ENCODE results near the gene C11orf42. TPM values are rescaled to one million over a fixed set of nuclear protein-coding genes. Genes with fewer than 3 reads are reported as not detected.

C11orf42 gene
- total RNA-seq, 1 donor from 2014 or later, result not detected

DNA sequence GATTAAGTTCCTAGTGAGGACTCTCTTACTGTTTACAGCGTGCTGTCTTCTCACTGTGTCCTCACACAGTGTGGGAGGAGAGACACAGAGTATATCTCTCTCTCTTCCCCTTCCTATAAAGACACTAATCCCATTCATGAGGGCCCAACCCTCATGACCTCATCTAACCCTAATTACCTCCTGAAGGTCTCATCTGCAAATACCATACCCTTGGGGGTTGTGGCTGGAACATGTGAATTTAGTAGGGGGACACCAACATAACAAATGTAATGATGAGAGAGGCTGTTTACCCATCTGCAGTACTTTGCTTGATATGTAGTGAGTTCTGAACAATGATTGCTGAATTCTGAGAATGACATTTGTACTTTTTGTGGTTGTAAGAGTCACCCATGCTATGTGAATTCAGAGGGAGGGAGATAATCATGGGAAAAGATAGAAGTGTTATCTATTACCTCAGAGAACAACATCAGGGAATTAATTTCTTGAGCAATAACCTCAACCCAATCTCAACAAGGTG lies 11.2 kb upstream of the C11orf42 start:
- H3K36me3 Mint-ChIP-seq (ENCODE audit: unreplicated experiment), result no peaks in the 10 kb centered on the region
- TF ChIP-seq, protein P1, sequence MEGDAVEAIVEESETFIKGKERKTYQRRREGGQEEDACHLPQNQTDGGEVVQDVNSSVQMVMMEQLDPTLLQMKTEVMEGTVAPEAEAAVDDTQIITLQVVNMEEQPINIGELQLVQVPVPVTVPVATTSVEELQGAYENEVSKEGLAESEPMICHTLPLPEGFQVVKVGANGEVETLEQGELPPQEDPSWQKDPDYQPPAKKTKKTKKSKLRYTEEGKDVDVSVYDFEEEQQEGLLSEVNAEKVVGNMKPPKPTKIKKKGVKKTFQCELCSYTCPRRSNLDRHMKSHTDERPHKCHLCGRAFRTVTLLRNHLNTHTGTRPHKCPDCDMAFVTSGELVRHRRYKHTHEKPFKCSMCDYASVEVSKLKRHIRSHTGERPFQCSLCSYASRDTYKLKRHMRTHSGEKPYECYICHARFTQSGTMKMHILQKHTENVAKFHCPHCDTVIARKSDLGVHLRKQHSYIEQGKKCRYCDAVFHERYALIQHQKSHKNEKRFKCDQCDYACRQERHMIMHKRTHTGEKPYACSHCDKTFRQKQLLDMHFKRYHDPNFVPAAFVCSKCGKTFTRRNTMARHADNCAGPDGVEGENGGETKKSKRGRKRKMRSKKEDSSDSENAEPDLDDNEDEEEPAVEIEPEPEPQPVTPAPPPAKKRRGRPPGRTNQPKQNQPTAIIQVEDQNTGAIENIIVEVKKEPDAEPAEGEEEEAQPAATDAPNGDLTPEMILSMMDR (IDR thresholded peaks at IDR 0.05; ENCODE audit: partially characterized antibody, unreplicated experiment), result no peak
- H3K27ac Mint-ChIP-seq (ENCODE audit: unreplicated experiment), result no peak overlapping the region
- DNase-seq, result no peak
- no peak overlapping the region for H3K4me3 Mint-ChIP-seq (ENCODE audit: unreplicated experiment)
- peaks cover 2% of the 10 kb centered on the region for H3K9me3 Mint-ChIP-seq (ENCODE audit: unreplicated experiment)
- no peaks in the 10 kb centered on the region for H3K4me1 Mint-ChIP-seq (ENCODE audit: low read depth, unreplicated experiment)
- H3K27me3 Mint-ChIP-seq (ENCODE audit: unreplicated experiment), result no peaks in the 10 kb centered on the region

DNA sequence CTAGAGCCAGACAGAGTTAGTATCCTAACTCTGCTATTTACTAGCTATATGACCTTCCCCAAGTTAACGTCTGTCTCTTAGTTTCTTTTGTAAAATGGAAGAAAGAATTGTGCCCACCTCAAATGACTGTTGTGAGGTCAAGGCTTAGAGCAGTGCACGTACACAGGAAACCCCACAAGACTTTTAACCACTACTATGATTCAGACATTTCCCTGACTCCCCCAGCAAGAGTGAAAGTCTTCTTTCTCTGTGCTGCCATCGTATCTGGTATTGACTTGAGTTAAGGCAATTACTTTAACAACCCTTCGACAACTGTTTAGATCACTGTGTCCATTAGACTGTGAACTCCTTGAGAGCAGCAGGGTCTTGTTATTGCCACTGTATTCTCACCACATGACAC lies 9.0 kb upstream of the C11orf42 start:
- no peak for DNase-seq
- TF ChIP-seq, protein P1 (IDR thresholded peaks at IDR 0.05; ENCODE audit: partially characterized antibody, unreplicated experiment), result no peak

DNA sequence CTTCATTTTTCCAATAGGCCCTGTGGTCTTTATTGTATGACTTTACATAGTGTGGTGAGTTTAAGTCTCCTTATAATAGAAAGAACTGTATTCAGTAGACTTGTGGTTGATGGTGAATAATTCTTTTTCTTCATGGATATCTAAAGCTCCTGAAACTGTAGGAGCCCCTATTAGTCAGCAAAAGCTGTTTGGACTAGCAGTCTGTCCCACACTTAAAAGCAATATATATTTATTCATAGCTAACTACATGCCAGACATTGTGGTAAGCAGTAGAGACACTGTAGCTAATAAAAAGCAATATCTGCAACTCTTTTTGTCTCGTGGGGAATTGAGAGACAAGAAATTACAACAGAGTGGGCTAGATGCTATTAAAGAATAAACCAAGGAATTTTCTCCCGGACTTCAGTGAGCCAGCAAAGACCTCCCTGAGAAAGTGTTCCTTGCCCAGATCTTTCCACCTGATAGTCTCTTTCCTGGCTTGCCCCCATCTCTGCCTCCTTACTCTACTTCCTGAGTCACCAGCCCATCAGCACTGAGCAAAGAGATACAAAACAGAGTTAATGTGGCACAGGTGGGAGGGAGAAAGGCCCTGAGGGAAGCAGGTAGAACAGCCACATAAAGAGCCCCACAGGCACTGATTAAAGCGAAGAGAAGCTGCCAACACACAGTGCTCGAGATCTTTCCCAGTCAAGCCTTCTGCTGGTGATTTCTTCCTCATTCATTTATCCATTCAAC lies 7.7 kb upstream of the C11orf42 start:
- TF ChIP-seq, protein P1 (IDR thresholded peaks at IDR 0.05; ENCODE audit: partially characterized antibody, unreplicated experiment), result no peak
- Mint-ChIP-seq H3K4me3 (ENCODE audit: unreplicated experiment) (no peak overlapping the region), H3K27ac (ENCODE audit: unreplicated experiment) (no peak overlapping the region), H3K27me3 (ENCODE audit: unreplicated experiment) (no peaks in the 10 kb centered on the region), H3K9me3 (ENCODE audit: unreplicated experiment) (peaks cover 2% of the 10 kb centered on the region), H3K4me1 (ENCODE audit: low read depth, unreplicated experiment) (no peaks in the 10 kb centered on the region), H3K36me3 (ENCODE audit: unreplicated experiment) (no peaks in the 10 kb centered on the region)
- no peak for DNase-seq

More for the DNA sequence above, 9.0 kb upstream of the C11orf42 start:
- Mint-ChIP-seq H3K27me3 (ENCODE audit: unreplicated experiment) (no peaks in the 10 kb centered on the region), H3K36me3 (ENCODE audit: unreplicated experiment) (no peaks in the 10 kb centered on the region), H3K27ac (ENCODE audit: unreplicated experiment) (no peak overlapping the region), H3K4me3 (ENCODE audit: unreplicated experiment) (no peak overlapping the region), H3K4me1 (ENCODE audit: low read depth, unreplicated experiment) (no peaks in the 10 kb centered on the region), H3K9me3 (ENCODE audit: unreplicated experiment) (peaks cover 2% of the 10 kb centered on the region)

DNA sequence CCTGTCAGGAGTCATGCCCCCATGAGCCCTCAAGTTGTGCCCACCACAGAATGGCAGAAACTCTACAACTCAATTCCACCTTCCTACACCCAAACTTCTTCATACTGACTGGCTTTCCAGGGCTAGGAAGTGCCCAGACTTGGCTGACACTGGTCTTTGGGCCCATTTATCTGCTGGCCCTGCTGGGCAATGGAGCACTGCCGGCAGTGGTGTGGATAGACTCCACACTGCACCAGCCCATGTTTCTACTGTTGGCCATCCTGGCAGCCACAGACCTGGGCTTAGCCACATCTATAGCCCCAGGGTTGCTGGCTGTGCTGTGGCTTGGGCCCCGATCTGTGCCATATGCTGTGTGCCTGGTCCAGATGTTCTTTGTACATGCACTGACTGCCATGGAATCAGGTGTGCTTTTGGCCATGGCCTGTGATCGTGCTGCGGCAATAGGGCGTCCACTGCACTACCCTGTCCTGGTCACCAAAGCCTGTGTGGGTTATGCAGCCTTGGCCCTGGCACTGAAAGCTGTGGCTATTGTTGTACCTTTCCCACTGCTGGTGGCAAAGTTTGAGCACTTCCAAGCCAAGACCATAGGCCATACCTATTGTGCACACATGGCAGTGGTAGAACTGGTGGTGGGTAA lies 6.1 kb upstream of the C11orf42 start, which contains the start of gene OR52W1:
OR52W1 (plus strand) TSS at position 51 of the 637 bp plus-strand sequence; CDS start at position 51, 0 bp downstream.
- H3K27me3 Mint-ChIP-seq (ENCODE audit: unreplicated experiment), result no peaks in the 10 kb centered on the region
- H3K4me1 Mint-ChIP-seq (ENCODE audit: low read depth, unreplicated experiment), result no peaks in the 10 kb centered on the region
- H3K27ac Mint-ChIP-seq (ENCODE audit: unreplicated experiment), result no peak within 1 kb of the TSS
- no peak within 1 kb of the TSS for H3K4me3 Mint-ChIP-seq (ENCODE audit: unreplicated experiment)
- no peaks in the 10 kb centered on the region for H3K36me3 Mint-ChIP-seq (ENCODE audit: unreplicated experiment)
- DNase-seq, result no peak
- TF ChIP-seq, protein P1 (IDR thresholded peaks at IDR 0.05; ENCODE audit: partially characterized antibody, unreplicated experiment), result no peak
- peaks cover 2% of the 10 kb centered on the region for H3K9me3 Mint-ChIP-seq (ENCODE audit: unreplicated experiment)

DNA sequence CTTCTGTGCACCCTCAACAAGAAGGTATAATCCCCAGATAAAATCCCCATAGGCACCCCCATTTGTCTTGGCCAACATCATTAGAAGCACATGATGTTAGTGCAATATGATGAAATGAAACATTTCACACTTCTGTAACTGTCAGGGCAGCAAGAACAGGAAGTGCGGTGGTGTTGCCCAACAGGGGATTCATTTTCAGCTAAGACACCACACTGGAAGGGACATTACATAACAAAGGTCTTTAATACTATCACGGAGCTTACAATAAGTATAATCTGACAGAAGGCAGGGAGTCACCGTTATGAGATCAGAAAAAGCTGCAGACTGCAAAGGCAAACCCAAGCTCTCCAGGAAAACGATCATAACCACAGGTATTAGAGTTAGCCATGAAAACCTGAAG lies 4.4 kb upstream of the C11orf42 start:
- Mint-ChIP-seq H3K27ac (ENCODE audit: unreplicated experiment) (no peak overlapping the region), H3K27me3 (ENCODE audit: unreplicated experiment) (no peaks in the 10 kb centered on the region), H3K4me3 (ENCODE audit: unreplicated experiment) (no peak overlapping the region), H3K9me3 (ENCODE audit: unreplicated experiment) (peaks cover 2% of the 10 kb centered on the region), H3K4me1 (ENCODE audit: low read depth, unreplicated experiment) (no peaks in the 10 kb centered on the region), H3K36me3 (ENCODE audit: unreplicated experiment) (no peaks in the 10 kb centered on the region)
- TF ChIP-seq, protein P1 (IDR thresholded peaks at IDR 0.05; ENCODE audit: partially characterized antibody, unreplicated experiment), result no peak
- no peak for DNase-seq

Data from glutamatergic neuron (in vitro differentiated cells).